ENCODE results near the gene TM6SF1.
"Not testable (repeated sequence)": the region's sequence is repeated elsewhere in the genome, so short reads cannot be mapped to it uniquely, and the experiment has no call there.

TM6SF1 gene

DNA sequence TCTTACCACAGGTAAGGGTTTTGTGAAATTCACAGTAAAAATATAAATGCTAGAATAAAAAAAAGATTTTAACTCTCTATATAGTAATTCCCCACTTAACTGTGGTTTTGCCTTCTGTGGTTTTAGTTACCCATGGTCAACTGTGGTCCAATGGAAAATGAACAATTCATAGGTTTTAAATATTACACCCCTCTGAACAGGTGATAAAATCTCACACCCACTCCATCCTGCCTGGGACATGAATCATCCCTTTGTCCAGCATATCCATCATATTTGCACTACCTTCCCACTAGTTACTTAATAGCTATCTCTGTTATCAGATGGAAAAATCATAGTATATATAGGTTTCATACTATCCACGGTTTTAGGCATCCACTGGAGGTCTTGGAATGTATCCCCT, 50.9 kb downstream of the TM6SF1 start:
- no peak overlapping the region for H3K27ac ChIP-seq (ENCODE audit: low read depth, low read length)
- peaks cover 7% of the 10 kb centered on the region for H3K4me1 ChIP-seq (ENCODE audit: control insufficient read depth, insufficient read depth, low read length)
- no peaks in the 10 kb centered on the region for H3K27me3 ChIP-seq (ENCODE audit: control insufficient read depth, insufficient read depth, low read length)
- no peak overlapping the region for H3K4me3 ChIP-seq (ENCODE audit: low read depth, low read length)
- H3K9ac ChIP-seq (ENCODE audit: low read length) = no peak overlapping the region
- H3K9me3 ChIP-seq (ENCODE audit: control insufficient read depth, insufficient read depth, low read depth, low read length) = no peaks in the 10 kb centered on the region
- peaks cover 52% of the 10 kb centered on the region for H3K36me3 ChIP-seq (ENCODE audit: control insufficient read depth, insufficient read depth, low read length)

- Histone ChIP-seq H3K27ac (ENCODE audit: low read depth, low read length) (no peak overlapping the region), H3K9me3 (ENCODE audit: control insufficient read depth, insufficient read depth, low read depth, low read length) (no peaks in the 10 kb centered on the region), H3K36me3 (ENCODE audit: control insufficient read depth, insufficient read depth, low read length) (peaks cover 40% of the 10 kb centered on the region), H3K9ac (ENCODE audit: low read length) (no peak overlapping the region), H3K4me1 (ENCODE audit: control insufficient read depth, insufficient read depth, low read length) (peaks cover 7% of the 10 kb centered on the region), H3K27me3 (ENCODE audit: control insufficient read depth, insufficient read depth, low read length) (no peaks in the 10 kb centered on the region), H3K4me3 (ENCODE audit: low read depth, low read length) (no peak overlapping the region)
Measured at GRCh38 chr15:83160741-83161140, 53.3 kb downstream of the TM6SF1 start.

- Histone ChIP-seq H3K9me3 (ENCODE audit: control insufficient read depth, insufficient read depth, low read depth, low read length) (peaks cover 12% of the 10 kb centered on the region; the same call in 1 of the 2 replicates), H3K27ac (ENCODE audit: low read depth, low read length) (no peak overlapping the region), H3K27me3 (ENCODE audit: control insufficient read depth, insufficient read depth, low read length) (no peaks in the 10 kb centered on the region), H3K9ac (ENCODE audit: low read length) (no peak overlapping the region), H3K4me1 (ENCODE audit: control insufficient read depth, insufficient read depth, low read length) (peaks cover 3% of the 10 kb centered on the region; the same call in 1 of the 2 replicates), H3K4me3 (ENCODE audit: low read depth, low read length) (no peak overlapping the region), H3K36me3 (ENCODE audit: control insufficient read depth, insufficient read depth, low read length) (peaks cover 19% of the 10 kb centered on the region)
Measured at GRCh38 chr15:83163032-83163431, 55.6 kb downstream of the TM6SF1 start.

- Histone ChIP-seq H3K4me1 (ENCODE audit: control insufficient read depth, insufficient read depth, low read length) (peaks cover 3% of the 10 kb centered on the region; the same call in 1 of the 2 replicates), H3K36me3 (ENCODE audit: control insufficient read depth, insufficient read depth, low read length) (peaks cover 15% of the 10 kb centered on the region), H3K27ac (ENCODE audit: low read depth, low read length) (no peak overlapping the region), H3K9ac (ENCODE audit: low read length) (no peak overlapping the region), H3K4me3 (ENCODE audit: low read depth, low read length) (no peak overlapping the region), H3K9me3 (ENCODE audit: control insufficient read depth, insufficient read depth, low read depth, low read length) (peaks cover 12% of the 10 kb centered on the region; the same call in 1 of the 2 replicates), H3K27me3 (ENCODE audit: control insufficient read depth, insufficient read depth, low read length) (no peaks in the 10 kb centered on the region)
Measured at GRCh38 chr15:83164111-83164770, 56.8 kb downstream of the TM6SF1 start.

GRCh38 chr15:83164771-83165404, 57.4 kb downstream of the TM6SF1 start:
- Histone ChIP-seq H3K27me3 (ENCODE audit: control insufficient read depth, insufficient read depth, low read length) (no peaks in the 10 kb centered on the region), H3K27ac (ENCODE audit: low read depth, low read length) (no peak overlapping the region), H3K36me3 (ENCODE audit: control insufficient read depth, insufficient read depth, low read length) (peaks cover 10% of the 10 kb centered on the region)

GRCh38 chr15:83166218-83166617, 58.8 kb downstream of the TM6SF1 start:
- Histone ChIP-seq H3K36me3 (ENCODE audit: control insufficient read depth, insufficient read depth, low read length) (peaks cover 5% of the 10 kb centered on the region), H3K4me3 (ENCODE audit: low read depth, low read length) (no peak overlapping the region), H3K4me1 (ENCODE audit: control insufficient read depth, insufficient read depth, low read length) (peaks cover 3% of the 10 kb centered on the region; the same call in 1 of the 2 replicates), H3K27ac (ENCODE audit: low read depth, low read length) (no peak overlapping the region), H3K27me3 (ENCODE audit: control insufficient read depth, insufficient read depth, low read length) (no peaks in the 10 kb centered on the region), H3K9me3 (ENCODE audit: control insufficient read depth, insufficient read depth, low read depth, low read length) (peaks cover 15% of the 10 kb centered on the region; the same call in 1 of the 2 replicates), H3K9ac (ENCODE audit: low read length) (no peak overlapping the region)

More at GRCh38 chr15:83164771-83165404, 57.4 kb downstream of the TM6SF1 start:
- H3K9me3 ChIP-seq (ENCODE audit: control insufficient read depth, insufficient read depth, low read depth, low read length) = peaks cover 12% of the 10 kb centered on the region; the same call in 1 of the 2 replicates
- no peak overlapping the region for H3K9ac ChIP-seq (ENCODE audit: low read length)
- no peak overlapping the region for H3K4me3 ChIP-seq (ENCODE audit: low read depth, low read length)
- peaks cover 3% of the 10 kb centered on the region; the same call in 1 of the 2 replicates for H3K4me1 ChIP-seq (ENCODE audit: control insufficient read depth, insufficient read depth, low read length)

DNA sequence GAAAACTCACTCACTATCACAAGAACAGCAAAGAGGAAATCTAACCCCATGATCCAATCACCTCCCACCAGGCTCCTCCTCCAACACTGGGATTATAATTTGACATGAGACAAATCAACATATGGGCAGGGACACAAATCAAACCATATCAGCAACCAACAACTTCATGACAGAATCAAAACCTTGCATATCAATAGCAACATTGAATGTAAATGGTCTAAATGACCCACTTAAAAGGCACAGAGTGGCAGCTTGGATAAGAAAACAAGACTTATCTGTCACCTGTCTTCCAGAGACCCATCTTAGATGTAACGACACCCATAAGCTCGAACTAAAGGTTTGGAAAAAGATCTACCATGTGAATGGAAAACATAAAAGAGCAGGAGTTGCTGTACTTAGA, 59.4 kb downstream of the TM6SF1 start:
- peaks cover 5% of the 10 kb centered on the region for H3K36me3 ChIP-seq (ENCODE audit: control insufficient read depth, insufficient read depth, low read length)
- no peak overlapping the region for H3K4me3 ChIP-seq (ENCODE audit: low read depth, low read length)
- H3K9ac ChIP-seq (ENCODE audit: low read length) = no peak overlapping the region
- no peaks in the 10 kb centered on the region for H3K27me3 ChIP-seq (ENCODE audit: control insufficient read depth, insufficient read depth, low read length)
- H3K4me1 ChIP-seq (ENCODE audit: control insufficient read depth, insufficient read depth, low read length) = peaks cover 3% of the 10 kb centered on the region; the same call in 1 of the 2 replicates
- H3K27ac ChIP-seq (ENCODE audit: low read depth, low read length) = no peak overlapping the region
- H3K9me3 ChIP-seq (ENCODE audit: control insufficient read depth, insufficient read depth, low read depth, low read length) = peaks cover 15% of the 10 kb centered on the region; the same call in 1 of the 2 replicates

GRCh38 chr15:83169576-83169975, 62.1 kb downstream of the TM6SF1 start:
- H3K36me3 ChIP-seq (ENCODE audit: control insufficient read depth, insufficient read depth, low read length); H3K27me3 ChIP-seq (ENCODE audit: control insufficient read depth, insufficient read depth, low read length); H3K27ac ChIP-seq (ENCODE audit: low read depth, low read length); H3K4me3 ChIP-seq (ENCODE audit: low read depth, low read length); H3K4me1 ChIP-seq (ENCODE audit: control insufficient read depth, insufficient read depth, low read length); H3K9ac ChIP-seq (ENCODE audit: low read length): not testable (repeated sequence)
- H3K9me3 ChIP-seq (ENCODE audit: control insufficient read depth, insufficient read depth, low read depth, low read length) = peaks cover 15% of the 10 kb centered on the region; the same call in 1 of the 2 replicates

DNA sequence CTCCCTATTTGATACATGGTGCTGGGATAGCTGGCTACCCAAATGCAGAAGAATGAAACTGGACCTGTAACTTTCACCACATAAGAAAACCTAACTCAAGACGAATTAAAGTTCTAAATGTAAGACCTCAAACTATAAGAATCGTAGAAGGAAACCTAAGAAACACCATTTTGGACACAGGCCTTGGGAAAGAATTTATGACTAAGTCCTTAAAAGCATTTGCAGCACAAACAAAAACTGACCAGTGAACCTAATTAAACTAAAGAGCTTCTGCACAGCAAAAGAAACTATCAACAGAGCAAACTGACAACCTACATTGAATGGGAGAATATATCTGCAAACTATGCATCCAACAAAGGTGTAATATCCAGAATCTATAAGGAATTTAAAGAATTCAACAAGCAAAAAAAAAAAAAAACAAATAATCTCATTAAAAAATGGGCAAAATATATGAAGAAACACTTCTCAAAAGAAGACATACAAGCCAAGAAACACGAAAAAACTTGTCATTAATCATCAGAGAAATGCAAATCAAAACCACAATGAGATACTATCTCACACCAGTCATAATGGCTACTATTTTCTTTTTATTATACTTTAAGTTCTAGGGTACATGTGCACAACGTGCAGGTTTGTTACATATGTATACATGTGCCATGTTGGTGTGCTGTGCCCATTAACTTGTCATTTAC, 63.2 kb downstream of the TM6SF1 start:
- Histone ChIP-seq H3K36me3 (ENCODE audit: control insufficient read depth, insufficient read depth, low read length) (peaks cover 3% of the 10 kb centered on the region; the same call in 1 of the 2 replicates), H3K9ac (ENCODE audit: low read length) (no peak overlapping the region), H3K4me3 (ENCODE audit: low read depth, low read length) (no peak overlapping the region), H3K27me3 (ENCODE audit: control insufficient read depth, insufficient read depth, low read length) (no peaks in the 10 kb centered on the region), H3K9me3 (ENCODE audit: control insufficient read depth, insufficient read depth, low read depth, low read length) (peaks cover 15% of the 10 kb centered on the region; the same call in 1 of the 2 replicates), H3K4me1 (ENCODE audit: control insufficient read depth, insufficient read depth, low read length) (peaks cover 3% of the 10 kb centered on the region; the same call in 1 of the 2 replicates), H3K27ac (ENCODE audit: low read depth, low read length) (no peak overlapping the region)

DNA sequence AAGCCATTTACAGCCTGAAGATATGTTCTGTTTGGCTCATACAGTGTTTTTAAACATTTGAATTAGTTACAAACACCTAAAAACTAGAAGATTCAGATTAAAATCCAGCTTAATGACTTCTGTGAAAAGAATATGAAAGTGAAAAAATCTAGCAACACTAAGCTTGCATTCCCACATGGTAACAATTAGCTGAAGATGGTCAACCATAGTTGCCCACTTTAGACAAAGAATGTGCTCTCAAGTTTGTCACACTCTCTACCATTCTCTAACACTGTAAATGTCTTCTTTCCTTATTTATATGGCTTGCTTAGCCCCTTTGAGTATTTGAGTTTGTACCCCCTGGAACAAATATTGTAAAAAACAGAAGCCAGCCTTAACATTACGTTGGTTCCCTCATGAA, 67.4 kb downstream of the TM6SF1 start:
- peaks cover 3% of the 10 kb centered on the region; the same call in 1 of the 2 replicates for H3K36me3 ChIP-seq (ENCODE audit: control insufficient read depth, insufficient read depth, low read length)
- no peak overlapping the region for H3K27ac ChIP-seq (ENCODE audit: low read depth, low read length)
- no peak overlapping the region for H3K9ac ChIP-seq (ENCODE audit: low read length)
- H3K4me3 ChIP-seq (ENCODE audit: low read depth, low read length) = no peak overlapping the region
- H3K9me3 ChIP-seq (ENCODE audit: control insufficient read depth, insufficient read depth, low read depth, low read length) = peaks cover 2% of the 10 kb centered on the region; the same call in 1 of the 2 replicates
- H3K27me3 ChIP-seq (ENCODE audit: control insufficient read depth, insufficient read depth, low read length) = no peaks in the 10 kb centered on the region
- H3K4me1 ChIP-seq (ENCODE audit: control insufficient read depth, insufficient read depth, low read length) = peaks cover 9% of the 10 kb centered on the region

DNA sequence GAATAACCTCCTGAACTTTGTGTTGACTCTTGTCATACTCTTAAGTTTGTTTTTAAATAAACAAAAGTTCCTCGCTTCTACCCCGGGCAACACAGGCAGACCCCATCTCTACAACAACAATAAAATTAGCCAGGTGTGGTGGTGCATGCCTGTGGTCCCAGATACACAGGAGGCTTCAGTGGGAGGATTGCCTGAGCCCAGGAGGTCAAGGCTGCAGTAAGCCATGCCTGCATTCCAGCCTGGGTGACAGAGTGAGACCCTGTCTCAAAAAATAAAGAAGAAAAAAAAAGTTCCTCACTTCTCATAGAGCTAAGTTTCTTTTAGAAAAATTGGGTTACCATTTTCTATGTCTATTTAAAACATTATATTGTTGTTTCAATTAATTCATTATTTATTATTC, 70.9 kb downstream of the TM6SF1 start:
- Histone ChIP-seq H3K9ac (ENCODE audit: low read length) (no peak overlapping the region), H3K9me3 (ENCODE audit: control insufficient read depth, insufficient read depth, low read depth, low read length) (no peaks in the 10 kb centered on the region), H3K27me3 (ENCODE audit: control insufficient read depth, insufficient read depth, low read length) (no peaks in the 10 kb centered on the region), H3K4me1 (ENCODE audit: control insufficient read depth, insufficient read depth, low read length) (peaks cover 9% of the 10 kb centered on the region), H3K4me3 (ENCODE audit: low read depth, low read length) (no peak overlapping the region), H3K27ac (ENCODE audit: low read depth, low read length) (no peak overlapping the region), H3K36me3 (ENCODE audit: control insufficient read depth, insufficient read depth, low read length) (no peaks in the 10 kb centered on the region)

Data from HUES6 (cell line).